ENCODE results near the gene PALD1.

GRCh38 chr10:70588859-70589570 lies 110.4 kb downstream of the PALD1 start:
- TF ChIP-seq CTCF (IDR thresholded peaks at IDR 0.05) = no peak
- no peak for TF ChIP-seq PBX3 (IDR thresholded peaks at IDR 0.05)
- TF ChIP-seq EZH2phosphoT487 (IDR thresholded peaks at IDR 0.05; ENCODE audit: borderline replicate concordance, low read depth) = no peak
- TF ChIP-seq ELF1 (IDR thresholded peaks at IDR 0.05) = no peak
- TF ChIP-seq SIN3A (IDR thresholded peaks at IDR 0.05; ENCODE audit: borderline replicate concordance, low read depth, low read length) = no peak
- TF ChIP-seq GABPA (IDR thresholded peaks at IDR 0.05; ENCODE audit: low read depth) = no peak
- no peak for TF ChIP-seq RXRA (IDR thresholded peaks at IDR 0.05; ENCODE audit: borderline replicate concordance, low read depth)
- no peak for TF ChIP-seq TCF12 (IDR thresholded peaks at IDR 0.05)

Measured in SK-N-SH (cell line).